Head of caudate nucleus (tissue), 42 donors: ENCODE results near the gene MRPL43.
"Not testable (repeated sequence)": the region's sequence is repeated elsewhere in the genome, so short reads cannot be mapped to it uniquely, and the experiment has no call there.

Source experiments
- DNase-seq, 42 donors: peaks; one replicate each; pipeline versions ENCODE4 v3.0.0 to v3.0.0-alpha.2; 2020 to 2021; ENCODE audit warnings: mixed read lengths in 7 of 42
- intact Hi-C: fragments of 100-400 bp; cut with DNase I; formaldehyde crosslinking; loops from one replicate; pipeline ENCODE4 v1.15.0; 2022

Gene MRPL43

GRCh38 chr10:100986952-100987684 lies at the start of gene MRPL43, which contains the start of gene TWNK:
Gene MRPL43 (minus strand): TSS chr10:100987497. CDS start chr10:100987443, 54 bp downstream.
Gene TWNK (plus strand): TSS chr10:100987543. CDS start chr10:100988211, 668 bp downstream.
- peak; percentile 86 to 97 (median 92) for DNase-seq
- intact Hi-C loops, result no loop called here

GRCh38 chr10:101036726-101037125 lies 49.4 kb upstream of the MRPL43 start:
- intact Hi-C loops, result no loop called here
- DNase-seq, result no peak

- intact Hi-C loops, result no loop called here
- no peak for DNase-seq
These were observed 48.8 kb upstream of the MRPL43 start for GRCh38 chr10:101035916-101036702.

- DNase-seq, result no peak
- intact Hi-C loops, result no loop called here
These were observed 48.0 kb upstream of the MRPL43 start for GRCh38 chr10:101035314-101035713.

GRCh38 chr10:101034404-101034803 lies 47.1 kb upstream of the MRPL43 start:
- intact Hi-C loops, DNase-seq: not testable (repeated sequence)

- DNase-seq, result no peak
- intact Hi-C loops, result no loop called here
These were observed 46.0 kb upstream of the MRPL43 start for GRCh38 chr10:101033276-101033675.

GRCh38 chr10:101032637-101033224 lies 45.4 kb upstream of the MRPL43 start:
- DNase-seq, result peak in 32 of 42 donors; percentile 41 to 88 (median 63)
- intact Hi-C loops, result no loop called here

GRCh38 chr10:101031796-101032636 lies 44.7 kb upstream of the MRPL43 start:
- DNase-seq, result peak; percentile 72 to 96 (median 91)
- intact Hi-C loops, result no loop called here

GRCh38 chr10:101031128-101031795 lies 44.0 kb upstream of the MRPL43 start, which contains the start of the genes PDZD7 and SFXN3:
Gene PDZD7 (minus strand): TSS chr10:101031129. CDS start chr10:101030219, 910 bp downstream.
Gene SFXN3 (plus strand): TSS chr10:101031234. CDS start chr10:101034695, 3,461 bp downstream.
- peak; percentile 96 to 100 (median 99) for DNase-seq
- intact Hi-C loops, result no loop called here

- DNase-seq, result no peak
- intact Hi-C loops, result no loop called here
These were observed 43.3 kb upstream of the MRPL43 start for GRCh38 chr10:101030496-101031127.

GRCh38 chr10:101029520-101030295 lies 42.4 kb upstream of the MRPL43 start:
- intact Hi-C loops, result no loop called here

GRCh38 chr10:101028446-101029337 lies 41.4 kb upstream of the MRPL43 start:
- intact Hi-C loops, result no loop called here
- DNase-seq, result no peak

More at GRCh38 chr10:101029520-101030295, 42.4 kb upstream of the MRPL43 start:
- DNase-seq, result peak in 31 of 42 donors; percentile 35 to 82 (median 65)

GRCh38 chr10:101027106-101027720 lies 39.9 kb upstream of the MRPL43 start:
- intact Hi-C loops, result no loop called here
- no peak for DNase-seq

- intact Hi-C loops, result no loop called here
These were observed 35.8 kb upstream of the MRPL43 start for GRCh38 chr10:101022967-101023705.

More at GRCh38 chr10:101022967-101023705, 35.8 kb upstream of the MRPL43 start:
- no peak for DNase-seq
